Activated T-helper 1 cell treated with anti-CD3 and anti-CD28 coated beads, Interleukin-12 subunit alpha, Interleukin-12 subunit beta, Interleukin-2, Interleukin-4 antibody, amounts not matched to agents 30 ng/mL and 10 ng/mL and 1 ng/mL, durations not matched to agents 14 hours and 24 hours and 36 hours (primary cell): ENCODE results near the gene DHRSX. TPM values are rescaled to one million over a fixed set of nuclear protein-coding genes. Genes with fewer than 3 reads are reported as not detected.
"Not testable (repeated sequence)": the region's sequence is repeated elsewhere in the genome, so short reads cannot be mapped to it uniquely, and the experiment has no call there.

Experiments used
- DNase-seq: peaks from one replicate; pipeline ENCODE4 v3.0.0; 2021; ENCODE audit warnings: low spot score
- H3K27ac Mint-ChIP-seq: one replicate; pipeline ENCODE4 v1.8.0; 2021; ENCODE audit warnings: mild to moderate bottlenecking, mixed read lengths
- H3K27me3 Mint-ChIP-seq: one replicate; pipeline ENCODE4 v1.8.0; 2022; ENCODE audit warnings: mild to moderate bottlenecking, moderate library complexity, mixed read lengths; ENCODE audit not compliant: insufficient read depth
- H3K36me3 Mint-ChIP-seq: one replicate; pipeline ENCODE4 v1.8.0; 2021; ENCODE audit warnings: low read depth, mixed read lengths
- H3K4me1 Mint-ChIP-seq: one replicate; pipeline ENCODE4 v1.8.0; 2021; ENCODE audit warnings: low read depth, mixed read lengths
- H3K4me3 Mint-ChIP-seq: one replicate; pipeline ENCODE4 v1.8.0; 2021; ENCODE audit warnings: mild to moderate bottlenecking, moderate library complexity, mixed read lengths
- H3K9me3 Mint-ChIP-seq: one replicate; pipeline ENCODE4 v1.8.0; 2021; ENCODE audit warnings: mixed read lengths
- intact Hi-C: fragments of 100-400 bp; cut with micrococcal nuclease; formaldehyde crosslinking; loops from one replicate; pipeline ENCODE4 v1.15.1; 2024
- total RNA-seq: library from RNA; stranded (reverse); gene quantifications from 2 replicates; pipeline ENCODE4 v1.2.3, GENCODE V29; 2022

Gene DHRSX
- total RNA-seq, 1 donor from 2014 or later: 26.3 TPM

DNA sequence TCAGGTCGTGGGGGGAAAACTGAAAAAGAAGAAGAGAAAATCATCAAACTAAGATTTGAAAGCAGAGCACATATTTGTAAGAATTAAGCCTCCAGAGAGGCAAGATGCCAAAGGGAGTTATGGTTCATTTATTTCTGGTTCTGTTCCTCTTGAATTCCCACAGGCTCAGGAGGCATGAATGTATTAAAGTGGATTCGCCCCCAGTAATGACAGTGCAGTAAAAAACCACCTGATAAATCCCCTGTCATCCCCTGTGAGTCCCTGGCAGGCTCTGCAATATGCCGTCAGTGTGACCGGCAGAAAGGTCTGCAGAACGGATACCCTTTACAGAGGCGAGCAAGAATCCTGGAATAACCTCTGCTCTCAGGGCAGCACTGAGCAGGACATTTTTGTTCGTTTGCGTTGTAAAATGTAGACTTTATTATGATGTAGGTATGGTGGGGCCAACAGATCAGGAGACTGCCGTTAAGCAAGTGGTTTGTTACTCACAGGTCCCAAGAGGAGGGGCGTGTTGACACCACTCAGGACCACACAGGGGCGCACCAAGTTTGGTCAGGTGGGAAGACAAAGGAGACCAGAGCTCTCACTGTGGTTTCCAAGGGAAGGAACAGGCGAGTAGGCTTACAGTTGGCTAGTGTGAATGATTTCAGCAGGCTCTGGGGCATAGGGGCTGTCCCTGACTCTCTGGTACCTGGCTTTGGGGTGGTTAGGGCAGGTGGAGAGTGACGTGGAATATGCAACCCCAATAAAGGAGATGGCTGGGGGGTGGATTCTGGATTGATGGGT, 75.3 kb downstream of the DHRSX start:
- DNase-seq: no peak
- Mint-ChIP-seq H3K4me3 (no peak overlapping the region), H3K9me3 (peaks cover 17% of the 10 kb centered on the region), H3K27me3 (no peaks in the 10 kb centered on the region), H3K27ac (no peak overlapping the region), H3K4me1 (no peaks in the 10 kb centered on the region), H3K36me3 (peaks cover 43% of the 10 kb centered on the region)
- intact Hi-C loops: no loop called here

DNA sequence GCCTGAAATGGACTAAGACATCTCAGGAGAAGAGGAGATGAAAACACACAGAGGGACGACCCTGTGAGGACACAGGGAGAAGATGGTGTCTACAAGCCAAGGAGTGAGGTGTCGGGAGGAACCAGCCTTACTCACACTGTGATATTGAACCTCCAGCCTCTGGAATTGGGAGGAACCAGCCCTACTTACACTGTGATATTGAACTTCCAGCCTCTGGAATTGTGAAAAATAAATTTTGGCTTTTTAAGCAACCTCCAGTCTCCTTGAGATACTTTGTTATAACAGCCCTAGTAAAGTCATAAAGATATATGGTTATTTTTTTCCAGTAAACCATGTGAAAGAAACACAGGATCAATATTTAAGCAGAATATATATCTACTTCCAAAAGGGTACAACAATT, 76.5 kb downstream of the DHRSX start:
- no peak overlapping the region for H3K4me3 Mint-ChIP-seq
- H3K9me3 Mint-ChIP-seq: peaks cover 12% of the 10 kb centered on the region

DNA sequence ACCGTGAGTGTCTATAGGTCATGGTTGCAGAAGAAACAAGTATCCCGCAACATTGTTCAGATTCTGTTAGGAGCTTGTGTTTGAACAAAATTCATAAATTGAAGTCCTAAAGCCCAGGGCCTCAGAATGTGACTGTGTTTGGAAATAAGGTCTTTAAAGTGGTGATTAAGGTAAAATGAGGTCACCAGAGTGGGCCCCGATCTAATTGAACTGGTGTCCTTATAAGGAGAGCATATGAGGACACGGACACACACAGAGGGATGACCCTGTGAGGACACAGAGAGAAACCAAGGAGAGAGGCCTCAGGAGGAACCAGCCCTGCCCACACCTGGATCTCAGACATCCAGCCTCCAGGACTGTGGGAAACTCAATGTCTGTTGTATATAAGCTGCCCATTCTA, 76.9 kb downstream of the DHRSX start:
- H3K36me3 Mint-ChIP-seq: peaks cover 39% of the 10 kb centered on the region
- no peak overlapping the region for H3K4me3 Mint-ChIP-seq
- no peaks in the 10 kb centered on the region for H3K4me1 Mint-ChIP-seq
- intact Hi-C loops: no loop called here
- no peak overlapping the region for H3K27ac Mint-ChIP-seq
- peaks cover 12% of the 10 kb centered on the region for H3K9me3 Mint-ChIP-seq
- no peak for DNase-seq
- no peaks in the 10 kb centered on the region for H3K27me3 Mint-ChIP-seq

More for the DNA sequence above, 76.5 kb downstream of the DHRSX start:
- DNase-seq: no peak
- intact Hi-C loops: no loop called here
- H3K4me1 Mint-ChIP-seq: no peaks in the 10 kb centered on the region
- H3K27ac Mint-ChIP-seq: no peak overlapping the region
- H3K36me3 Mint-ChIP-seq: peaks cover 39% of the 10 kb centered on the region
- no peaks in the 10 kb centered on the region for H3K27me3 Mint-ChIP-seq

DNA sequence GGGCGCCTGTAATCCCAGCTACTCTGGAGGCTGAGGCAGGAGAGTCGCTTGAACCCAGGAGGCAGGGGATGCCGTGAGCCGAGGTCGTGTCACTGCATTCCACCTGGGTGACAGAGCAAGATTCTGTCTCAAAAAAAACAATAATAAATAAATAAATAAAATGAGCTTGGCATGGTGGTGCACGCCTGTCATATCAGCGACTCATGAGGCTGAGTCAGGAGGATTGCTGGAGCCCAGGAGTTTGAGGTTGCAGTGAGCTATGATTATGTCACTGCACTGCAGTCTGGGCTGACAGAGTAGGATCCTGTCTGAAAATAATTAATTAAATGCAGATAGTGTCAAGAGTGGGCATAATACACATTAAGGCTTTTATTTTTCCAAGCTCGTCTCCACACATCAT, 77.5 kb downstream of the DHRSX start:
- no peak overlapping the region for H3K4me3 Mint-ChIP-seq
- H3K9me3 Mint-ChIP-seq: peaks cover 12% of the 10 kb centered on the region
- no peaks in the 10 kb centered on the region for H3K4me1 Mint-ChIP-seq
- intact Hi-C loops: no loop called here
- H3K36me3 Mint-ChIP-seq: peaks cover 38% of the 10 kb centered on the region
- no peaks in the 10 kb centered on the region for H3K27me3 Mint-ChIP-seq
- no peak for DNase-seq
- no peak overlapping the region for H3K27ac Mint-ChIP-seq

DNA sequence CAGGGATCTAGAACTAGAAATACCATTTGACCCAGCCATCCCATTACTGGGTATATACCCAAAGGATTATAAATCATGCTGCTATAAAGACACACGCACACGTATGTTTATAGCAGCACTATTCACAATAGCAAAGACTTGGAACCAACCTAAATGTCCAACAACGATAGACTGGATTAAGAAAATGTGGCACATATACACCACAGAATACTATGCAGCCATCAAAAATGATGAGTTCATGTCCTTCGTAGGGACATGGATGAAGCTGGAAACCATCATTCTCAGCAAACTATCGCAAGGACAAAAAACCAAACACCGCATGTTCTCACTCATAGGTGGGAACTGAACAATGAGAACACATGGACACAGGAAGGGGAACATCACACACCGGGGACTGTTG, 81.4 kb downstream of the DHRSX start:
- intact Hi-C loops, H3K27ac Mint-ChIP-seq: not testable (repeated sequence)

DNA sequence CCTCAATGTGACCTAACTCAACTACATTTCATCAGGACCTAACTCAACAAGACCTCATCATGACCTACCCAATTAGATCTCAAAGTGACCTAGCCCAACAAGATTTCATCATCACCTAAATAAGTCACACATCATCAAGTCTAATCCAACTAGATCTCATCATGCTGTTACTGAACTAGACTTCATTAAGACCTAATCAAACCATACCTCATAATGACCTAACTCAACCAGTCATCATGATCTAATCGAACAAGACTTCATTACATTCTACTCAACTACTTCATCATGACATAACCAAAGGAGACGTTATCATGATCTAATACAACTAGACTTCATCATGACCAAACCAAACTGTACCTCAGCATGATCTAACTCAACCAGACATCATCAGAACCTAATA, 82.8 kb downstream of the DHRSX start:
- no peak for DNase-seq
- H3K4me1 Mint-ChIP-seq: no peaks in the 10 kb centered on the region
- H3K4me3 Mint-ChIP-seq: no peak overlapping the region
- intact Hi-C loops: no loop called here
- no peak overlapping the region for H3K27ac Mint-ChIP-seq
- H3K36me3 Mint-ChIP-seq: peaks cover 13% of the 10 kb centered on the region
- no peaks in the 10 kb centered on the region for H3K27me3 Mint-ChIP-seq
- no peaks in the 10 kb centered on the region for H3K9me3 Mint-ChIP-seq

More for the DNA sequence above, 81.4 kb downstream of the DHRSX start:
- H3K9me3 Mint-ChIP-seq, H3K4me3 Mint-ChIP-seq, H3K4me1 Mint-ChIP-seq, DNase-seq, H3K27me3 Mint-ChIP-seq: not testable (repeated sequence)
- peaks cover 21% of the 10 kb centered on the region for H3K36me3 Mint-ChIP-seq

DNA sequence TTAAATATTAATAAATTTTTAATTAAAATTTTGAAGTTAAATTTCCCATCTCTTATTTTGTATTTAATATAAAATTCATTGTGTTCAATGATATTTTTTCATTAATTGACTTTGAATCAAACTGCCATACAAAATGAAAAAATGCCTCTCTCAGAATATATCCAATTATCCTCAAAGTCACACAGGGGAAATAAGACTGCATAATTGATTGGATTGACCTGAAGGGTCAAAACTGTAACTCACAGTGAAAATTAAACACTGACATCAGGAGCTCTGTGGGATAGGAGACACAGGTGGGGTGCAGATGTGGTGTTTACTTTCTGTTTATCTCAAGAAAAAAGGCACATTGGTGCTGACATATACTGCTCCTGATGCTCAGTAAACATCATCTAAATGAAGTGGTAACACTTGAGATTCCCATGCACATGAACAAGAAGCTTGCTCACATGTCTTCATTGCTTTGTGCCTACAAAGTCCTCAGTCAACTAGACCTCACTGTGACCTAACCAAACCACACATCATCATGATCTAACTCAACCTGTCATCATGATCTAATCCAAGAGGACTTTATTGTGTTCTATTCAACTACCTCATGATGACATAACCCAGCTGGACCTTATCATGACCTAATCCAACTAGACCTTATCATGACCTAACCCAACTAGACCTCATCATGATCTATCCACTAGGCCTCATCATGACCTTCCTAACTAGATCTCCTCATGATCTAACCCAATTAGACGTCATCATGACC, 83.7 kb downstream of the DHRSX start:
- no peak overlapping the region for H3K4me3 Mint-ChIP-seq
- H3K27me3 Mint-ChIP-seq: no peaks in the 10 kb centered on the region
- peaks cover 13% of the 10 kb centered on the region for H3K36me3 Mint-ChIP-seq
- no peak for DNase-seq
- H3K4me1 Mint-ChIP-seq: no peaks in the 10 kb centered on the region
- intact Hi-C loops: no loop called here
- H3K9me3 Mint-ChIP-seq: no peaks in the 10 kb centered on the region
- H3K27ac Mint-ChIP-seq: no peak overlapping the region

DNA sequence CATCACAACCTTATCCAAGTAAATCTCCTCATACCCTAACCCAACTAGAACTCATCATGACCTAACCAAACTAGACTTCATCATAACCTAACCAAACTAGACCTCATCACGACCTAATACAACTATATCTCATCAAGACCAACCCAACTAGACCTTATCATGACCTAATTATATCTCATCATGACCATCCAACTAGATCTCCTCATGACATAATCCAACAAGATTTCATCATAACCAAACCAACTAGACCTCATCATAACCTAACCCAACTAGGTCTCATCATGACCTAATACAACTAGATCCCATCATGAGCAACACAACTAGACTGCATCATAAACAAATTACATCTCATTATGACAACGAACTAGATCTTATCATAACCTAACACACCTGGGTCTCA, 86.4 kb downstream of the DHRSX start:
- Mint-ChIP-seq H3K4me1 (no peaks in the 10 kb centered on the region), H3K4me3 (no peak overlapping the region), H3K9me3 (no peaks in the 10 kb centered on the region), H3K27ac (no peak overlapping the region), H3K27me3 (no peaks in the 10 kb centered on the region), H3K36me3 (no peaks in the 10 kb centered on the region)
- no peak for DNase-seq
- intact Hi-C loops: no loop called here

DNA sequence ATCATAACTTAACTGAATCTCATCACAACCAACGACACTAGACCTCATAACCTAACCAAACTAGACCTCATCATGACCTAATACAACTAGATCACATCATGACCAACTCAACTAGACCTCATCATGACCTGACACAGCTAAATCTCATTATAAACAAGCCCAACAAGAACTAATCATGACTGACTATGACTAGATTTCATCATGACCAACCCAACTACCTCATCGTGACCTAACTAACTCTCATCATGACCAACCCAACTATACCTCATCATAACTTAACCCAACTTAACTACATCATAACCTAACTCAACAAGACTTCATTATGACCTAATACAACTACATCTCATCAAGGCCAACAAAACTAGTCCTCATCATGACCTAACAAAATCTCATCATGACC, 86.8 kb downstream of the DHRSX start:
- Mint-ChIP-seq H3K4me3 (no peak overlapping the region), H3K36me3 (no peaks in the 10 kb centered on the region), H3K27me3 (no peaks in the 10 kb centered on the region), H3K4me1 (no peaks in the 10 kb centered on the region), H3K27ac (no peak overlapping the region), H3K9me3 (no peaks in the 10 kb centered on the region)
- no peak for DNase-seq
- intact Hi-C loops: no loop called here

DNA sequence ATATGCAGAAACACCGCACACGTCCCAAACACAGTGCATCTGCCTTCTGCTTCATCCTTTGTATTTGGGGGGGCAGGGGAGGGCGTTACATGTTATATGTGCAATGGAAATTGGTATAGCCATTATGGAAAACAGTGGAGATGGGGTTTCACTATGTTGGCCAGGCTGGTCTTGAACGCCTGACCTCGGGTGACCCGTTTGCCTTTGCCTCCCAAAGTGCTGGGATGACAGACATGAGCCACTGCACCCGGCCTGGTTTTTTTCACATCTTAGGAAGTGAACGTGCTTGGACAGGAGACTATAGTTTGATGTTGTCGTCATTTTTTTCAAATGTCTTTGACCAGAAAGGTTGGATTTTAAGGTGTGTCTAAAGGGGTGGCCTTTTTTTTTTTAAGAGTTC, 88.6 kb downstream of the DHRSX start:
- H3K27me3 Mint-ChIP-seq: no peaks in the 10 kb centered on the region
- no peak for DNase-seq
- H3K4me3 Mint-ChIP-seq: no peak overlapping the region
- intact Hi-C loops: no loop called here
- H3K27ac Mint-ChIP-seq: no peak overlapping the region
- H3K36me3 Mint-ChIP-seq: peaks cover 10% of the 10 kb centered on the region
- H3K4me1 Mint-ChIP-seq: no peaks in the 10 kb centered on the region
- H3K9me3 Mint-ChIP-seq: peaks cover 9% of the 10 kb centered on the region

DNA sequence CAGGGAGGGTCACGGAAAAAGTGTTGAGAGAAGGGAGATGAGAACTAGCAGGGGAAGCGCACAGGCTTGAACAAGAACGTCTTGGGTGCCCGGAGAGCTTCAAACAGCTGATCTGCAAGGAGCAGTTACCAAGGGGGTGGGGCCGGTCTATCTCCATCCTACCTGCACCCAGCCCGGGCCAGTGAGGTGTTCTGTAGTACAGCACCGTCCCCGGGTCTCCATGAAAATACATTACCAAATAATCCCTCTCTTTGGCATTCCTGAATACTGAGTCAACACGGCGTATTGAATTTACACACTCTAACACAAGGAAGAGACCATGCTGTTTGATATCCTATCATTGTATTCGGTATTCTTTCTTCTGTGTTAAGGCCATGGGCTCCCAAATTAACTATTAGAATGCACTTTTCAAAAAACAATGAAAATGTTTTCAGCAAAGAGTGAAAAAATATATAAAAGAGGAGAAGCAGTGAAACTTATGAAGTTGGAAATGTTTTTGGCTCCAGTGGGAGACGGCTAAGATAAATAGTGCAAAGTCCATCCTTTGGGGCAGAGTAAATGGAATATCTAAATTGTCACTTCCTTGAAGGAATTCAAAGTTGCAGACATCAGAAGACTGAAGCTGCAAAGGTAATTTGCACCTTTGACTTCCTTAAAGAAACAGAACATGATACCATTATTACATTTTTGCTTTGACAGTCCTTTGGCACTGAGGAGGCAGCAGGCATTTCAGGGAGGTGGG, 90.3 kb downstream of the DHRSX start:
- Mint-ChIP-seq H3K9me3 (peaks cover 15% of the 10 kb centered on the region), H3K27ac (no peak overlapping the region), H3K4me3 (no peak overlapping the region), H3K4me1 (no peaks in the 10 kb centered on the region), H3K36me3 (peaks cover 17% of the 10 kb centered on the region), H3K27me3 (no peaks in the 10 kb centered on the region)
- intact Hi-C loops: no loop called here
- DNase-seq: no peak

DNA sequence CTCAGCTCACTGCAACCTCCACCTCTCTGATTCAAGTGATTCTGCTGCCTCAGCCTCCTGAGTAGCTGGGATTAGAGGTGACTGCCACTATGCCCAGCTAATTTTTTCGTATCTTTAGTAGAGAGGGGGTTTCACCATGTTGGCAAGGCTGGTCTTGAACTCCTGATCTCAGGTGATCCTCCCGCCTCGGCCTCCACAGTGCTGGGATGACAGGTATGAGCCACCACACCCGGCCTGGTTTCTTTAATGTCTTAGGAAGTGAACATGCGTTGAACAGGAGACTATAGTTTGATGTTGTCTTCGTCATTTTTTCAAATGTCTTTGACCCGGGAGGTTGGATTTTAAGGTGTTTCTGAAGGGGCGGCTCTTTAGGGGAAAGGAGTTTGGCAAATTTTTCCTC, 91.0 kb downstream of the DHRSX start:
- Mint-ChIP-seq H3K4me3 (no peak overlapping the region), H3K4me1 (no peaks in the 10 kb centered on the region), H3K27me3 (no peaks in the 10 kb centered on the region), H3K36me3 (peaks cover 18% of the 10 kb centered on the region), H3K27ac (no peak overlapping the region), H3K9me3 (peaks cover 15% of the 10 kb centered on the region)
- no peak for DNase-seq
- intact Hi-C loops: no loop called here

DNA sequence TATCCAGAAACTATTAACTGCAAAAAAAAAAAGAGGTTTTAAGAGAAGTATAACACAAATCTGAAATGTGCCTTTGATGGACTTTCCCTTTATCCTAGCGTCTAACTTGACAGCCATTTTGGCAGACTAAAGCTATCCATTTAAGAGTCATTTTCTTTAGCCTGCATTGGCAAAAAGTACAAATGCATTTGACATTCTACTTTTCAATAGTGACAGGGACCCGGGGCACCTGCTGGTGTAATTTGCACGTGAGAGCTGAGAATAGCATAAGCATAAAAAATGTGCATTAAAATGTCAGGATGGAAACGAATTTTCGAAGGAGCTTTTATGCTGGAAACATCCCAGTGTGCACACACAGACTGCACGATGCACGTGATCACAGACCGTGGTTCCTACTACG, 91.9 kb downstream of the DHRSX start:
- H3K4me1 Mint-ChIP-seq: no peaks in the 10 kb centered on the region
- peaks cover 18% of the 10 kb centered on the region for H3K36me3 Mint-ChIP-seq
- no peak overlapping the region for H3K4me3 Mint-ChIP-seq
- no peak overlapping the region for H3K27ac Mint-ChIP-seq
- H3K27me3 Mint-ChIP-seq: no peaks in the 10 kb centered on the region
- no peak for DNase-seq
- peaks cover 15% of the 10 kb centered on the region for H3K9me3 Mint-ChIP-seq
- intact Hi-C loops: no loop called here
